A549 (cell line): Measurements from ENCODE around the gene DPEP2.

ENCODE experiments used
- CTCF ChIP-seq: fragments of >200 bp; sonication (Bioruptor Twin); formaldehyde crosslinking; IDR thresholded peaks from 3 replicates; pipeline ENCODE4 v1.5.1; 2016
- KDM1A ChIP-seq: fragments of 200-600 bp; sonication (generic); IDR thresholded peaks from 2 replicates; pipeline ENCODE4 v1.6.1; 2016; ENCODE audit warnings: low read depth, mild to moderate bottlenecking
- SMC3 ChIP-seq: fragments of >200 bp; sonication (Bioruptor Twin); formaldehyde crosslinking; IDR thresholded peaks from 3 replicates; pipeline ENCODE4 v1.6.1; 2018; ENCODE audit warnings: inconsistent platforms

GRCh38 chr16:68022728-68023537, 23.6 kb upstream of the DPEP2 start, which contains the start of the genes DDX28 and DUS2:
- no peak for TF ChIP-seq SMC3
- TF ChIP-seq KDM1A, result no peak
- no peak for TF ChIP-seq CTCF
